T follicular helper cell (primary cell): ENCODE results near the gene PIGA.

Source experiments
- DNase-seq: peaks from one replicate; pipeline ENCODE4 v3.0.0-alpha.2; 2020; ENCODE audit warnings: low read depth
- total RNA-seq, 2 experiments: gene quantifications; one replicate each; lab custom pipeline; 2026; lab: John Stamatoyannopoulos, UW

PIGA gene, protein sequence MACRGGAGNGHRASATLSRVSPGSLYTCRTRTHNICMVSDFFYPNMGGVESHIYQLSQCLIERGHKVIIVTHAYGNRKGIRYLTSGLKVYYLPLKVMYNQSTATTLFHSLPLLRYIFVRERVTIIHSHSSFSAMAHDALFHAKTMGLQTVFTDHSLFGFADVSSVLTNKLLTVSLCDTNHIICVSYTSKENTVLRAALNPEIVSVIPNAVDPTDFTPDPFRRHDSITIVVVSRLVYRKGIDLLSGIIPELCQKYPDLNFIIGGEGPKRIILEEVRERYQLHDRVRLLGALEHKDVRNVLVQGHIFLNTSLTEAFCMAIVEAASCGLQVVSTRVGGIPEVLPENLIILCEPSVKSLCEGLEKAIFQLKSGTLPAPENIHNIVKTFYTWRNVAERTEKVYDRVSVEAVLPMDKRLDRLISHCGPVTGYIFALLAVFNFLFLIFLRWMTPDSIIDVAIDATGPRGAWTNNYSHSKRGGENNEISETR
- total RNA-seq, result 27.7 to 30.2 reads per million in 2 experiments

DNA sequence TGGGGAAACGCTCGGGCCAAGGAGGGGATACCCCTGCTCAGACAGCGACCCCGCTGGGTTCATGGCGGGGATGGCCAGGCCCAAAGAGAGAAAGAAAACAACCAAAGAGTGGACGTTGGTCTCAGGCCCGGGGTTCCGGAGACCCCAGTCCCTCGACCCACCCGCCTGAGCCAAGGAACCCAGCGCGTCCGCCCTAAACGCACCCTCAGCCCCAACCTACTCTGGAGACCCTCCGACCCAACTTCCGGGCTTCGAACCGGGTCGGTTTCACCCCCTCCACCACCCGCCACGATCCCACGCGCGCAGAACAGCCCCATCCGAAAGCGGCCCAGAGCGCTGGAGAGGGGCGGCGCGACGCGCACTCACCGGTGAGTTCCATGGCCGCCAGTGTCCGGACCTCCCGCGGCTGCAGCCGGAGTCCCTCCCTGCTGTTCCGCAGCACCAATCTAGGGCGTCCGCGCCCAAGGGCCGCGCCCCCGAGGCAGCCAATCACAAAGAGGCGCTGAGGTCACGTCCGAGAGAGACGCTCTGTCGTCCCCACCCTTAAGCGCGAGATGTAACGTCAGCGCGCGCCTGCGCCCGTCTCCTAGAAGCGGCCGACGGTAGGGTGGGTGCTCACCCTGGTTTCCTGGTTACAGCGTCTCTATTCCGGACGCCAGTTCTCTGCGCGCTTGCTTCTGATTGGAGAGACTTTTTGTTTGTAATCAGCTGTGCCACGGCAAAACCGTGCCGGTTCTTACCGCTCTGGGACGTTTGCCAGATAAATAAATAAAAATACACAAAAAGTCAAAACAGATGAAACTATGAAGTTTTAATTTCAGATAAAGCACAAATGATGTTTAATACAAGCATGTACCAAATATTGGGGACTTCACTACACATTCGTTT is at the start of gene PIGA:
Gene PIGA (minus strand): TSS at position 389 of the 888 bp plus-strand sequence. CDS start 3,593 bp downstream, outside the sequence.
- DNase-seq, result peak; percentile 87

DNA sequence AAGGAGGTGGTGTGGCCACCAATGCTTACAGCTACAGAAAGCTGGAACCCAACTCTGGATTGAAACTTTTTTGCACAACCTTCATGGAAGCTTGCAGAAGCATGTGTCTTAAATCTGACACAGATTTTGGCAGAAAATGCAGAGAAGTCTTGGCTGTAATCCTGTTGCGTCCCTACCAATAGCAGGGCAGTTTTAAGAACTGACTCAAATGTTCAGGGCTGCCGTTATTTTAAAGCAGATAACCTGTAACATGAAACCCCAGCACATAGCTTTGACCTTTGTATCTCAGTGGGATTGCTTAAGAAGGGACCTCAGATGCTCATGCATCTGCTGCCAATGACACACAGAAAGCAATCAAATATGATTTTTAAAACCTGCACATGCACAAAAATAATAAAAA is 49.0 kb upstream of the PIGA start, which contains the start of gene VEGFD:
Gene VEGFD (minus strand): TSS at position 110 of the 400 bp plus-strand sequence. CDS start 467 bp downstream, outside the sequence.
- DNase-seq, result no peak

GRCh38 chrX:15382813-15383212 is 47.5 kb upstream of the PIGA start:
- no peak for DNase-seq

GRCh38 chrX:15376956-15377355 is 41.6 kb upstream of the PIGA start:
- no peak for DNase-seq

- DNase-seq, result no peak
These were observed 38.7 kb upstream of the PIGA start for GRCh38 chrX:15373976-15374375.

- DNase-seq, result no peak
These were observed 31.4 kb upstream of the PIGA start for GRCh38 chrX:15366506-15367352.

GRCh38 chrX:15359701-15360100 is 24.4 kb upstream of the PIGA start:
- DNase-seq, result no peak

DNA sequence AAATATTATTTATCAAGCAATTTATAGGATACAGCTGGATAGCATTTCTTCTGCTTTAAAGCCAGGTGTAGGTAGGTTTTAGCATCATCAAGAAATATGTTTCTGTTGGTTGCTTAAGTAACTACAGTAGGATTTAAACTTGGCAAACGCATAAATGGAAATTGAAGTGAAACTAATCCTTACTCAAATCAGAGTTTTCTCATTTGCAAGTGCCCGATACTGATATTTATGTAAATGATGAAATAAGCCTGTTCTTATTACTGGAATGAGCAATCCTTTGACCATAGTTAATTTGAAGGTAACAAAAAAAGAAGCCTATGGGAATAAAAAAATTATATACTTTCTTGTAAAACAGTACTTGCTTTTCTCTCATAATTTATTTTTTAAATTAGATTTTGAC is 23.2 kb upstream of the PIGA start:
- no peak for DNase-seq

- no peak for DNase-seq
These were observed 21.1 kb upstream of the PIGA start for GRCh38 chrX:15356444-15356843.

- no peak for DNase-seq
These were observed 15.1 kb upstream of the PIGA start for GRCh38 chrX:15350329-15350996.

DNA sequence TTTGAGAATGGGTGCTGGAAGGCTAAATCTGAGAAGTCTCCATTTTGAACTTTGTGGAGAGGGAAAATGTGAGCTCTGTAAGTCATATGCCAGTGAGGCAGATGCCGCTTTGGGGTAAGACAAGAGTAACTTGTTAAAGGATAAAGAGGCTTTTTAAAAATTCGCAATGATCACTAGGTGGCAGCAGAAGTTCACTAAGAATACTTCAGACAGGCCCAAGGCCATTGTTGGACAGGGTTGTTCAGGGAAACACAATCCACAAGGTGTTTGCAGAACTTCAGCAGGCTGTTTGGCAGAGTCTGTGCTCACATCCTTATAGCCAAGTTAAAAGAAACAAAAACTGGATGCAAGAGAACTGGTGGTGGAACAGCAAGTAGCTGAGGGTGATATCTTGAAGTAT is 13.7 kb upstream of the PIGA start:
- DNase-seq, result no peak

- DNase-seq, result no peak
These were observed 10.7 kb upstream of the PIGA start for GRCh38 chrX:15345976-15346375.

GRCh38 chrX:15344106-15344505 is 8.8 kb upstream of the PIGA start:
- DNase-seq, result no peak

DNA sequence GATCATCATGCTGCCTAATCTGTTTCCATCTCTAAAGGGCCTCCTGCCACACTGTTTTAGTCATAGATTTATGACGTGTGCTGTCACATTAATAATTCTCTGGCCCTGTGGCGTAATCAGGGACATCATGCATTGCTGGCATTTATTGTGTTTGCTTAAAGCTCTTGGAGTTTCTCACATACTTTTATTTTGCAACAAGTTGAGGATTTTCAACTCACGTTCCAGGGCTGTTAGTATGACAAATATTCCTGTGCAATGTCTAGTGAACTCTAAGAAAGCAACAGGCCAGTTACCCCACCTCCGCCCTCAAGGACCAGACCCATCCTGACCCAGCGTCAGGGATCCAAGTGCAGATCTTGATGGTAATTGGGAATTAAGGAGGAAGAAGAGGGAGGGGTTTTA is 7.8 kb upstream of the PIGA start:
- DNase-seq, result no peak

DNA sequence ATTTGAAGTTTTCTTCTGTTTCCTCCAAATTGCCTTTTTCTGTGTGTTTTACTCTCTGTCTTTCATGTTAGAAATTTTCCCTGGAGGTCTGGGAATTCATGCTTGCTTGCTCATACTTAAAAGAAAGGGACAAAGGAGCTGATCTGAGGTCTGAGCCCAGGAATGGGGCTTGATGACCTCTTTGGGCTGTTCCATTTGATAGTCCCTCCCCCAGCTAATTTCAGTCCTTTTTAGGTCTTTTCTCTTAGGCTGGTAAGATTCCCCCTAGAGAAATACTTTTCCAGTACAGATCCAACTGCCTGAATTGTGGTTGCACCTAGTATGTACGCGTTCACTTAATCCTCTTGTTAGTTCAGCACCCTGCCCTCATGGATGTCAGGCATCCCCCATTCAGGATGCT is 5.5 kb upstream of the PIGA start:
- no peak for DNase-seq

- peak; percentile 41 for DNase-seq
These were observed 695 bp upstream of the PIGA start for GRCh38 chrX:15336023-15336413.

DNA sequence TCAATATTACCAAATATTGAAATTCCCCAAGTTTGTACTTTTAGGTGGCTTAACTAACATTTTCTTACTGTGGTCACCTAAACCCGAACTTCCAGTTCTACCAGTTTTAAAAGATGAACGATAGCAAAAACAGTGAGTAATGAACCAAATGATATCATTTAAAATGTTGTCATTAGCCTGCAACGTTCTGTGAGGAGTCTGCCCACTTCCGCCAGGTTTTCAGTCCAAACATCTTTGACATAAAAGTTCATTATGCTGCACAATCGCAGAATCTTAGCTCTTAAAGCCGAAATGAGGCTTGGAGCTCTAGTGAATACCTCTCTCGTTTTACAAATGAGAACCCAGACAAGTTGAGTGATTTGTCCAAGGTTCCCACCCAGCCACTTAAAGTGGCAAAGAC is 762 bp downstream of the PIGA start:
- DNase-seq, result peak; percentile 0

DNA sequence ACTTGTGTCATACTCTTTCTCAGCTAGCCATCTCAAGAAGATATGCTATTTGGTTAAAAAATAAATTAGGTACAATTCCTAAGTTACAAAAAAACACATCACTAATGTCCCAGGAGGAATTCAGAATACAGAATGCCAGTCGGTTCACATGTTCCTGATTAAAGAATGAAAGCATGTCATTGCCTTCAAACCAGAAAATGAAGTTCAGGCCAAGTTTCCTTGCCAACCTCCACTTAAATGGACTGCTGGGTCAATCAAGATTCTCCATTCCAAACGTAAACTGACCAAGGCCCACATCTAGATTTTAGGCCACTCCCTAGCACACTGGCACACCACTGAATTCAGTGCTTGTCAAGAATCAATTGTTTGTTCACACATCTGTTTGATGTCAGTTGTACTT is 6.5 kb downstream of the PIGA start:
- DNase-seq, result no peak

DNA sequence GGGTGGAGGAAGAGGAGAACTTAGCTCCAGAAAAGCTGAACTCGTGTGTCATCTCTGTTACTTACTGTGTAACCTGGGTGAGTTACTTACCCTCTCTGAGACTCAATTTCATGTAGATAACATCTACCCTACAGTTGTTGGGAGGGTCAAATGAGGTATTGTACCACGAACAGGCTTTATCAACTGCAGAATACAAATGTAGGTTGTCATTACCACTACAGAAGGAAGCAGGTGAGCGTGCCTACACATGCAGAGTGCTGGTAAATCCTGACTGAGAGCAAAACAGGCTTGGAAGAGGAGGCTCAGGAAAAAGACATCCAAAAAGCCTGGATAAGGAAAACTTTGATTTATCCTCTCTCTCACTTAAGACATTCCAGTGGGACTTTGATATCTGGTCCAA is 7.2 kb downstream of the PIGA start:
- DNase-seq, result no peak

GRCh38 chrX:15322472-15322871 is 12.9 kb downstream of the PIGA start:
- DNase-seq, result no peak

DNA sequence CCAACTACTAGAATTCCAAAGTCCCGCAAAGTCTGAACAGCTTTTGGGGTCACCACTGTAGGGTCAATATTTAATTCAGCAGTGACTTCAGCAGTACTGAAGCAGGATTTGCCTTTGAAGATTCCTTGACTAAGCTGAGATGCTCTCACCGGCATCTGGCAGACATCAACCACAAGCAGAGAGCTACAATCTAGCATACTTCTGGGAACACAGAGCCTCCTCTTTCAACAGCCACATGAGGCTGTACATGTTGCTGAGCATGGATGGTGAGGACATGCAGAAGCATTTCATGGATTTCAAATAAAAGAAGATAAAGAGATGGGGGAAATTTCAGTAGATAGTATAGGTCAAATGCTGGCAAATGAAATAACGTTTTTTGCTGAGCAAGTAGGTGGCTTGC is 13.3 kb downstream of the PIGA start:
- no peak for DNase-seq
